ENCODE data around the gene HPSE.

- TF ChIP-seq ZNF23 (CRISPR knock-in tag; IDR thresholded peaks at IDR 0.05) (no peak), NCOA2 (IDR thresholded peaks at IDR 0.05; ENCODE audit: partially characterized antibody in 2 of 2) (no peak)
Observed at GRCh38 chr4:83282049-83282535, 52.6 kb downstream of the HPSE start.

All from K562 (cell line).